GM12891 (cell line): Measurements from ENCODE around the gene NBDY.
A peak's percentile ranks its signal among the peaks of the same experiment; 100 is the strongest.

ENCODE experiments used
- POLR2A ChIP-seq: IDR thresholded peaks from 2 replicates; pipeline ENCODE4 v1.6.1; 2011; ENCODE audit warnings: low read depth, low read length, control low read depth
- POLR2AphosphoS5 ChIP-seq: IDR thresholded peaks from 2 replicates; pipeline ENCODE4 v1.6.1; 2011; ENCODE audit warnings: low read depth, low read length, control low read depth
- SPI1 ChIP-seq: IDR thresholded peaks from 2 replicates; pipeline ENCODE4 v1.6.1; 2011; ENCODE audit warnings: low read depth, low read length, control low read depth
- TAF1 ChIP-seq: IDR thresholded peaks from 2 replicates; pipeline ENCODE4 v1.6.1; 2011; ENCODE audit warnings: low read depth, low read length, control low read depth

DNA sequence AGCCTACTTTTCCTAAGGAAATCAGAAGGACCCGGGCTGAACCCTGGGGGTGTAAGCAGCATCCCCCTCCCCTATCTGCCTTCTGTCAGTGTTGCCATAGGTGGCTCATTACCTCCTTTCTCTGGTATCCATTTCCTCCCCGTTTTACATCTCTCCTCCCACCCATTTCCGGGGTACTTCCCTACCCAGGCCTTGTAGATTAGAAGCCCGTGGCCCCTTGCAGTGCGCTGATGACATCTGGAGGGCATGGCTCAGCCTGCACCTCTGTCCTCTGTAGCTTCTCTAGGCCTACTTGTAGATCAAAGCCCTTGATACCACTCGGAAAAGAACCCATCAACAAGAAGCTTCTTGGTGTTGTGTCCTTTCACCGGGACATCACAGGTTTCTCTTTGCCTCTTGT lies 71.8 kb downstream of the NBDY start:
- no peak for TF ChIP-seq TAF1
- TF ChIP-seq SPI1, result peak; percentile 49
- no peak for TF ChIP-seq POLR2A
- TF ChIP-seq POLR2AphosphoS5, result no peak
